DLD1 (cell line): ENCODE measurements around the gene BRD1.
"Not testable (repeated sequence)": the region's sequence is repeated elsewhere in the genome, so short reads cannot be mapped to it uniquely, and the experiment has no call there.

Experiments used
- in situ Hi-C: cut with HindIII; loops from 2 replicates; pipeline ENCODE4 v1.10.0; 2017; ENCODE audit warnings: low sequenced_read_pairs

The BRD1 gene

GRCh38 chr22:49853981-49854831 is 26.5 kb upstream of the BRD1 start:
- in situ Hi-C loops = no loop called here

- in situ Hi-C loops = no loop called here
Observed at GRCh38 chr22:49852898-49853894, 25.5 kb upstream of the BRD1 start, which contains the start of gene ZBED4. Gene ZBED4, plus strand, starts transcription at chr22:49853844. Its CDS starts 29,819 bp downstream, at chr22:49883663.

GRCh38 chr22:49852568-49852897 is 24.9 kb upstream of the BRD1 start:
- in situ Hi-C loops = not testable (repeated sequence)

GRCh38 chr22:49850959-49851802 is 23.5 kb upstream of the BRD1 start:
- in situ Hi-C loops = no loop called here

- in situ Hi-C loops = no loop called here
Observed at GRCh38 chr22:49850021-49850911, 22.6 kb upstream of the BRD1 start.

GRCh38 chr22:49849161-49850020 is 21.7 kb upstream of the BRD1 start:
- in situ Hi-C loops = no loop called here

GRCh38 chr22:49848690-49849160 is 21.1 kb upstream of the BRD1 start:
- in situ Hi-C loops = no loop called here

GRCh38 chr22:49847751-49848689 is 20.3 kb upstream of the BRD1 start:
- in situ Hi-C loops = no loop called here

GRCh38 chr22:49845666-49846459 is 18.2 kb upstream of the BRD1 start:
- in situ Hi-C loops = no loop called here

GRCh38 chr22:49845241-49845640 is 17.6 kb upstream of the BRD1 start:
- in situ Hi-C loops = no loop called here

GRCh38 chr22:49838771-49839717 is 11.4 kb upstream of the BRD1 start:
- in situ Hi-C loops = no loop called here

- in situ Hi-C loops = no loop called here
Observed at GRCh38 chr22:49833340-49834007, 5.8 kb upstream of the BRD1 start.

- in situ Hi-C loops = no loop called here
Observed at GRCh38 chr22:49829044-49829853, 1.6 kb upstream of the BRD1 start.

- in situ Hi-C loops = no loop called here
Observed at GRCh38 chr22:49828599-49828965, 909 bp upstream of the BRD1 start.
